Activated gamma-delta T cell treated with anti-CD3 and anti-CD28 coated beads, Interleukin-2, amount 50 U/mL, for 16 hours (primary cell): Measurements from ENCODE around the gene IGDCC3.

Source experiments
- DNase-seq: peaks from one replicate; pipeline ENCODE4 v3.0.0-alpha.2; 2020; ENCODE audit warnings: low read depth

IGDCC3 gene

GRCh38 chr15:65289261-65289854 is 88.4 kb downstream of the IGDCC3 start:
- DNase-seq, result no peak

DNA sequence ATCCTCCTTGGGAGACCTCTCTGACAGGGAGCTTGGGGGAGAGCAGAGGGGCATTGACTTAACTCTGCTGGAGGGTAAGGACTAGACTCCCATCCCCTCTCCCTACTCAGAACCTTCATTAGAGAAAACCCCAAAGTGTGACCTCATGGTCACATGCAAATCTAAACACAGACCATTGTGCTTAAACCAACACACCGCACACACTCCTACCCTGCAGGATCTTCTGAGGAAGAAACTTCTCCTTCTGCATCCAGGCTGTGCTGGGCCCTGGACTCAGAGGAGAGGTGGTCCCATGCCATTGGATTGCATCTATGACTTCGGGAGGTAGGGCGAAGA is 90.3 kb downstream of the IGDCC3 start:
- no peak for DNase-seq

- DNase-seq, result peak; percentile 87
Measured at GRCh38 chr15:65286704-65287519, 90.9 kb downstream of the IGDCC3 start, which contains the start of gene PARP16. Gene PARP16, minus strand, starts transcription at chr15:65286883. Its CDS starts 457 bp downstream, at chr15:65286426.

DNA sequence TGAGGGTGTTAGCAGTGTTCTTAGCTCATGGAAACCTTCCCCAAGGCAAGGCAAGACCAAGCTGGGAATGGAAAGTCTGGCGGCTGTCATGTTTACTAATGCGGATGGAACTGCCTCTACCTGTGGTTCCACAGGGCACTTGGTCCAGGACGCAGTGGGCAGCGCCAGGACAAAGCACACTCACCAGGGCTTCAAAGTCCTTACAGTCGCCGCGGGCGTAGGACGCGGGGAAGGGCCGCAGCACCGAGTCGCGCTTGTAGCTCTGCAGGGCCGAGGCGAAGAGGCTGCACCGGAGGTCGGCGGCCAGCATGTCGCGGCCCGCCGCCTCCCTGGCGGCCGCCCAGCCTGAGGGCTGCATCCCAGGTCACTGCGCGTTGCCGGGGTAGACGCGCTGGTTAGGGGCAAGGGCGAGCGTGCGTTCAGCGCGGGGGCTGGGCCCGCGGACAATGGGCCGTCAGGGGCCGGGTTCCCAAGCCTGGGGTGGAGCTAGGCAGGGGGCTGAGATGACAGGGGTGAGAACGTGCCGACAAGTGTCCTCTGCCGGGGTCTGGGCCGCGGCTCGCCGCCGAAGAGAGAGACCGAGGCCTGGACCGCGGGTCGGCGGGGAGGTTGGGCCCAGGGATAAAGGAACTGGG is 91.6 kb downstream of the IGDCC3 start:
- DNase-seq, result no peak

DNA sequence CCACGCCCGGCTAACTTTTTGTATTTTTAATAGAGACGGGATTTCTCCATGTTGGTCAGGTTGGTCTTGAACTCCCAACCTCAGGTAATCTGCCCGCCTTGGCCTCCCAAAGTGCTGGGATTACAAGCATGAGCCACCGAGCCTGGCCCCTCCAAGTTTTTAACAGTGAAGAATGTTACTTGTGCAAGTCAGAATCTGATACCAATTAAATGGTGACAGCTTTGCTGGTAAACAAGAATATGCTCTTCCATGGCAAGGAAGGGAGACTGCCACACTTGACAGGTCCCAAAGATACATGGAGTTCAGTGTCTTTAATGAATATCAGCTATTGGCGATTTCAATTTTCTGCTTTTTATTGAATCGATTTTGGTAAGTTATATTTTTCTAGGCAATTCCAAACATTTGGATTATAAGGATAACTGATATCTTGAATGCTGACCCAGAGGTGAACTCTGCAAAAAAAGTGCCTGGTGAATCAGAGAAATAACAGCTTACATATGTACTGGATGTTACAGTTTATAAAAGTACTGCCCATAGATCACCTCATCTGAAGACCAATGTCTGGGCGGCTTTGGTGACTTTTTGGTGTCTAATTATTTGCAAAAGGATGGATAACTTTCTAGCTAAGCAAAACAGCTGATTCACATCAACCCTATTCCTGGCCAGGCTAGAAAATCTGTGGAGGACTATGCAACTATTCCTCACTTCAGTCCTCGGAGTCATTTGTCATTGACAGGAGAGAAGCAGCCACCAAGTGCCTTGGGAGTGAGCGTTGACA is 92.3 kb downstream of the IGDCC3 start:
- no peak for DNase-seq

- DNase-seq, result no peak
Measured at GRCh38 chr15:65278480-65278879, 99.3 kb downstream of the IGDCC3 start.
